ENCODE measurements around the gene TTC34.

DNA sequence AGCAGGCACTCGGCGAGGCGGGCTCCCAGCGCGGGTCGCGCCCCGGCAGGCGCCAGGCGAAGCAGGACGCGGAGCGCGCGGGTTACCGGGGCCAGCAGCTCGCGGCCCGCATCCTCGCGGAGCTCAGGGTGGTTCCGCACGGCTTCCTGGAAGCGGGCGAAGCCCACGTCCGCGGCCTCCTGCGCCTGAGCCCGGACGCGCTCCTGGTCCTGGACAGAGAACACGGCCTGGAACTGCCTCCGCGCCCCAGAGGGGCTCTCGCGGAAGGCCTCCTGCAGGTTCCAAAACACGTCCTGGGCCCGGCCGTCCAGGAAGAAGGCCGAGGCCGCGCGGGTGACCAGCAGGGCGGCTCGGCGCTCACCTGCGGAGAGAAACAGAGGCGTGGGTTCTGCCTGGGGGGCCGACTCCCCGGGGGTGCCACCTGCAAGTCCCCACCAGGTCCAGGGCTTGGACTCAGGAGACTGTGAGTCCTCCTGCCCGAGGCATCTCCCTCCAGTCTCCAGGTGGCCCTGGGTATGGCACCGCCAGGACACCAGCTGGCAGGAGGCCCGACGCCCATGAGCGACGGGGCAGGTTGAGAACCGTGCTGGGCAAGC is 11.4 kb downstream of the TTC34 start:
- TF ChIP-seq TAF1 (IDR thresholded peaks at IDR 0.05; ENCODE audit: borderline replicate concordance, low read depth, low read length) (no peak), RCOR1 (IDR thresholded peaks at IDR 0.05; ENCODE audit: low read length) (no peak)
